Osteoblast (primary cell): ENCODE results near the gene FBXL14. TPM values are rescaled to one million over a fixed set of nuclear protein-coding genes. Genes with fewer than 3 reads are reported as not detected.

Experiments
- DNase-seq: peaks from one replicate; pipeline ENCODE4 v3.0.0; 2011; ENCODE audit warnings: low spot score, mixed read lengths; ENCODE audit not compliant: insufficient read length; ENCODE audit errors: missing footprints
- H2AFZ ChIP-seq: 2 replicates; pipeline ENCODE4 v1.6.0; 2011; ENCODE audit warnings: mild to moderate bottlenecking, low read length
- H3K27ac ChIP-seq: 2 replicates; pipeline ENCODE4 v1.5.1; 2011; ENCODE audit warnings: mild to moderate bottlenecking, low read depth, low read length, moderate library complexity
- H3K27me3 ChIP-seq: 2 replicates; pipeline ENCODE4 v1.6.0; 2012; ENCODE audit warnings: mild to moderate bottlenecking, control low read depth, inconsistent platforms, low read length, moderate library complexity; ENCODE audit not compliant: insufficient read depth
- H3K36me3 ChIP-seq: 2 replicates; pipeline ENCODE4 v1.5.1; 2011; ENCODE audit warnings: mild to moderate bottlenecking, low read length, control low read depth, moderate library complexity; ENCODE audit not compliant: insufficient read depth
- H3K4me1 ChIP-seq: 2 replicates; pipeline ENCODE4 v1.5.1; 2011; ENCODE audit warnings: mild to moderate bottlenecking, low read length, control low read depth, moderate library complexity; ENCODE audit not compliant: insufficient read depth
- H3K4me2 ChIP-seq: 2 replicates; pipeline ENCODE4 v1.6.0; 2011; ENCODE audit warnings: mild to moderate bottlenecking, low read length; ENCODE audit not compliant: insufficient read depth
- H3K4me3 ChIP-seq: fragments of 200-600 bp; sonication (generic); 3 replicates; pipeline ENCODE4 v1.5.1; 2012; ENCODE audit warnings: mild to moderate bottlenecking, low read length, inconsistent platforms; ENCODE audit not compliant: insufficient read depth
- H3K79me2 ChIP-seq: 2 replicates; pipeline ENCODE4 v1.6.0; 2012; ENCODE audit warnings: mild to moderate bottlenecking, low read length, control low read depth, inconsistent platforms; ENCODE audit not compliant: insufficient read depth
- H3K9me3 ChIP-seq: 2 replicates; pipeline ENCODE4 v1.5.1; 2011; ENCODE audit warnings: low read depth, low read length, control low read depth
- H4K20me1 ChIP-seq: 2 replicates; pipeline ENCODE4 v1.6.0; 2012; ENCODE audit warnings: mild to moderate bottlenecking, low read length, control low read depth; ENCODE audit not compliant: insufficient read depth
- CTCF ChIP-seq: IDR thresholded peaks from 2 replicates; pipeline ENCODE4 v1.5.1; 2011; ENCODE audit warnings: mild to moderate bottlenecking, low read depth, low read length, moderate library complexity; ENCODE audit errors: extremely low read depth
- total RNA-seq: library from RNA; depleted of rRNA; stranded (reverse); fragments of >200 nt; gene quantifications from 2 replicates; pipeline ENCODE4 v1.2.3, GENCODE V29; 2012

Gene FBXL14
- total RNA-seq, 1 donor: 9.8 TPM

- Histone ChIP-seq H3K4me1 (peaks cover 11% of the 10 kb centered on the region), H3K4me2 (no peak overlapping the region), H2AFZ (no peak overlapping the region), H3K27ac (no peak overlapping the region), H3K4me3 (no peak overlapping the region), H3K27me3 (no peaks in the 10 kb centered on the region), H3K36me3 (peaks cover 64% of the 10 kb centered on the region), H3K79me2 (peaks cover 70% of the 10 kb centered on the region), H3K9me3 (no peaks in the 10 kb centered on the region), H4K20me1 (peaks cover 45% of the 10 kb centered on the region)
- no peak for TF ChIP-seq CTCF
- DNase-seq: peak; percentile 65
Measured at GRCh38 chr12:1640328-1641234, 46.2 kb upstream of the FBXL14 start.

GRCh38 chr12:1639538-1639937 lies 45.2 kb upstream of the FBXL14 start:
- no peak for TF ChIP-seq CTCF
- DNase-seq: peak; percentile 42
- H3K79me2 ChIP-seq: peaks cover 70% of the 10 kb centered on the region
- H2AFZ ChIP-seq: no peak overlapping the region
- no peak overlapping the region for H3K4me2 ChIP-seq
- no peaks in the 10 kb centered on the region for H3K9me3 ChIP-seq
- H3K36me3 ChIP-seq: peaks cover 63% of the 10 kb centered on the region
- peaks cover 6% of the 10 kb centered on the region for H3K4me1 ChIP-seq
- H4K20me1 ChIP-seq: peaks cover 44% of the 10 kb centered on the region
- H3K27me3 ChIP-seq: no peaks in the 10 kb centered on the region
- H3K27ac ChIP-seq: no peak overlapping the region
- no peak overlapping the region for H3K4me3 ChIP-seq

- Histone ChIP-seq H3K27ac (no peak overlapping the region), H2AFZ (no peak overlapping the region), H3K4me3 (no peak overlapping the region), H3K9me3 (no peaks in the 10 kb centered on the region), H3K4me2 (no peak overlapping the region), H3K27me3 (no peaks in the 10 kb centered on the region), H3K4me1 (no peaks in the 10 kb centered on the region), H3K79me2 (peaks cover 64% of the 10 kb centered on the region), H3K36me3 (peaks cover 62% of the 10 kb centered on the region), H4K20me1 (peaks cover 36% of the 10 kb centered on the region)
- DNase-seq: peak; percentile 5
- TF ChIP-seq CTCF: no peak
Measured at GRCh38 chr12:1638203-1638602, 43.8 kb upstream of the FBXL14 start.

GRCh38 chr12:1635301-1636095 lies 41.1 kb upstream of the FBXL14 start:
- H3K27ac ChIP-seq: no peak overlapping the region
- no peak overlapping the region for H2AFZ ChIP-seq
- H3K4me3 ChIP-seq: no peak overlapping the region
- no peak for TF ChIP-seq CTCF
- DNase-seq: peak; percentile 62
- H3K79me2 ChIP-seq: peaks cover 58% of the 10 kb centered on the region
- H3K9me3 ChIP-seq: no peaks in the 10 kb centered on the region
- H3K36me3 ChIP-seq: peaks cover 70% of the 10 kb centered on the region
- peaks cover 6% of the 10 kb centered on the region for H3K4me1 ChIP-seq
- H4K20me1 ChIP-seq: peaks cover 33% of the 10 kb centered on the region
- no peak overlapping the region for H3K4me2 ChIP-seq
- H3K27me3 ChIP-seq: no peaks in the 10 kb centered on the region
